Amniotic stem cell (primary cell): ENCODE measurements around the gene XXYLT1.
"Not testable (repeated sequence)": the region's sequence is repeated elsewhere in the genome, so short reads cannot be mapped to it uniquely, and the experiment has no call there.

ENCODE experiments used
- DNase-seq: peaks from one replicate; lab custom pipeline; 2025; lab: John Stamatoyannopoulos, UW

XXYLT1 gene

GRCh38 chr3:195226900-195227447 lies 44.0 kb downstream of the XXYLT1 start:
- no peak for DNase-seq

GRCh38 chr3:195226445-195226844 lies 44.5 kb downstream of the XXYLT1 start:
- no peak for DNase-seq

- DNase-seq = no peak
These were observed 45.9 kb downstream of the XXYLT1 start for GRCh38 chr3:195224980-195225580.

- no peak for DNase-seq
These were observed 46.6 kb downstream of the XXYLT1 start for GRCh38 chr3:195224156-195224979.

GRCh38 chr3:195221876-195222617 lies 48.9 kb downstream of the XXYLT1 start:
- no peak for DNase-seq

- no peak for DNase-seq
These were observed 49.7 kb downstream of the XXYLT1 start for GRCh38 chr3:195221015-195221853.

- DNase-seq = no peak
These were observed 51.4 kb downstream of the XXYLT1 start for GRCh38 chr3:195219351-195220230.

- not testable (repeated sequence) for DNase-seq
These were observed 52.6 kb downstream of the XXYLT1 start for GRCh38 chr3:195218331-195218730.

GRCh38 chr3:195215576-195215975 lies 55.4 kb downstream of the XXYLT1 start:
- DNase-seq = not testable (repeated sequence)

GRCh38 chr3:195214381-195214780 lies 56.6 kb downstream of the XXYLT1 start:
- DNase-seq = no peak

- no peak for DNase-seq
These were observed 57.2 kb downstream of the XXYLT1 start for GRCh38 chr3:195213639-195214315.

- DNase-seq = no peak
These were observed 58.1 kb downstream of the XXYLT1 start for GRCh38 chr3:195212749-195213375.

- DNase-seq = no peak
These were observed 58.8 kb downstream of the XXYLT1 start for GRCh38 chr3:195212033-195212748.

- DNase-seq = peak; percentile 64
These were observed 60.5 kb downstream of the XXYLT1 start for GRCh38 chr3:195210266-195210973.

- DNase-seq = no peak
These were observed 61.1 kb downstream of the XXYLT1 start for GRCh38 chr3:195209847-195210265.

- DNase-seq = no peak
These were observed 61.7 kb downstream of the XXYLT1 start for GRCh38 chr3:195209083-195209846.

GRCh38 chr3:195208631-195209030 lies 62.3 kb downstream of the XXYLT1 start:
- no peak for DNase-seq
